Stimulated activated CD8-positive, alpha-beta memory T cell treated with anti-CD3 and anti-CD28 coated beads, Interleukin-15, amount 100 ng/mL, for 1 hour (primary cell): ENCODE data around the gene AMY2A.
"Not testable (repeated sequence)": the region's sequence is repeated elsewhere in the genome, so short reads cannot be mapped to it uniquely, and the experiment has no call there.

Source experiments
- DNase-seq: peaks from one replicate; pipeline ENCODE4 v3.0.0-alpha.2; 2020; ENCODE audit warnings: low read depth

AMY2A gene

GRCh38 chr1:103616994-103617477 is at the start of gene AMY2A:
Gene AMY2A (plus strand): TSS chr1:103617427. CDS start chr1:103617441, 14 bp downstream.
- DNase-seq: not testable (repeated sequence)

GRCh38 chr1:103569493-103569892 is 47.7 kb upstream of the AMY2A start:
- DNase-seq: no peak

GRCh38 chr1:103571289-103571688 is 45.9 kb upstream of the AMY2A start, which contains the start of gene AMY2B:
Gene AMY2B (plus strand): TSS chr1:103571589. CDS start chr1:103571603, 14 bp downstream.
- DNase-seq: not testable (repeated sequence)

- DNase-seq: no peak
Measured at GRCh38 chr1:103576065-103576464, 41.2 kb upstream of the AMY2A start.

GRCh38 chr1:103576784-103577183 is 40.4 kb upstream of the AMY2A start:
- not testable (repeated sequence) for DNase-seq

- DNase-seq: no peak
Measured at GRCh38 chr1:103582464-103582863, 34.8 kb upstream of the AMY2A start.

- DNase-seq: no peak
Measured at GRCh38 chr1:103583887-103584286, 33.3 kb upstream of the AMY2A start.

GRCh38 chr1:103584537-103584936 is 32.7 kb upstream of the AMY2A start:
- no peak for DNase-seq

- not testable (repeated sequence) for DNase-seq
Measured at GRCh38 chr1:103602740-103603139, 14.5 kb upstream of the AMY2A start.

- no peak for DNase-seq
Measured at GRCh38 chr1:103616362-103616761, 865 bp upstream of the AMY2A start.

- not testable (repeated sequence) for DNase-seq
Measured at GRCh38 chr1:103627436-103627835, 10.2 kb downstream of the AMY2A start.

- DNase-seq: not testable (repeated sequence)
Measured at GRCh38 chr1:103641194-103641593, 24.0 kb downstream of the AMY2A start.

- not testable (repeated sequence) for DNase-seq
Measured at GRCh38 chr1:103643908-103644307, 26.7 kb downstream of the AMY2A start.

GRCh38 chr1:103650305-103650704 is 33.1 kb downstream of the AMY2A start:
- not testable (repeated sequence) for DNase-seq

- DNase-seq: not testable (repeated sequence)
Measured at GRCh38 chr1:103650889-103651288, 33.7 kb downstream of the AMY2A start.

- not testable (repeated sequence) for DNase-seq
Measured at GRCh38 chr1:103654133-103654532, 36.9 kb downstream of the AMY2A start.

GRCh38 chr1:103655460-103655859 is 38.2 kb downstream of the AMY2A start, which contains the start of gene AMY1A:
Gene AMY1A (plus strand): TSS chr1:103655760. CDS start chr1:103656331, 571 bp downstream.
- not testable (repeated sequence) for DNase-seq
